ENCODE results near the gene KCNMA1.

GRCh38 chr10:77518241-77518909 is 119.2 kb downstream of the KCNMA1 start:
- TF ChIP-seq CTCF (conservative IDR thresholded peaks at IDR 0.05), result no peak
- TF ChIP-seq EZH2 (IDR thresholded peaks at IDR 0.05; ENCODE audit: low read depth), result no peak

All from PC-9 (cell line).